Fibroblast of lung (primary cell): Measurements from ENCODE around the gene FHL2.

Experiments
- CTCF ChIP-seq, 2 donors: IDR thresholded peaks in 1 of 2; conservative IDR thresholded peaks in 1 of 2; 1 replicate in 1 of 2; 2 replicates in 1 of 2; pipeline ENCODE4 v1.5.1; 2011 to 2012; ENCODE audit warnings: low read length in 2 of 2, control low read depth in 1 of 2, inconsistent platforms in 1 of 2, low read depth in 1 of 2, mild to moderate bottlenecking in 1 of 2
- EZH2 ChIP-seq: IDR thresholded peaks from 2 replicates; pipeline ENCODE4 v1.5.1; 2012; ENCODE audit warnings: low read length, control low read depth, mild to moderate bottlenecking; ENCODE audit errors: missing control alignments

GRCh38 chr2:105381101-105381668 lies 17.7 kb downstream of the FHL2 start:
- TF ChIP-seq CTCF (conservative IDR thresholded peaks at IDR 0.05 in 1 of 2, IDR thresholded peaks at IDR 0.05 in 1 of 2; ENCODE audit: low read depth in 1 of 2, low read length in 2 of 2) (no peak), EZH2 (no peak)
